ENCODE results near the gene FRK. TPM values are rescaled to one million over a fixed set of nuclear protein-coding genes. Genes with fewer than 3 reads are reported as not detected.
"Not testable (repeated sequence)": the region's sequence is repeated elsewhere in the genome, so short reads cannot be mapped to it uniquely, and the experiment has no call there.

FRK gene
- total and polyA plus RNA-seq, 7 donors = 0.10 to 4.2 (median 1.4) TPM

- TF ChIP-seq, protein P1, sequence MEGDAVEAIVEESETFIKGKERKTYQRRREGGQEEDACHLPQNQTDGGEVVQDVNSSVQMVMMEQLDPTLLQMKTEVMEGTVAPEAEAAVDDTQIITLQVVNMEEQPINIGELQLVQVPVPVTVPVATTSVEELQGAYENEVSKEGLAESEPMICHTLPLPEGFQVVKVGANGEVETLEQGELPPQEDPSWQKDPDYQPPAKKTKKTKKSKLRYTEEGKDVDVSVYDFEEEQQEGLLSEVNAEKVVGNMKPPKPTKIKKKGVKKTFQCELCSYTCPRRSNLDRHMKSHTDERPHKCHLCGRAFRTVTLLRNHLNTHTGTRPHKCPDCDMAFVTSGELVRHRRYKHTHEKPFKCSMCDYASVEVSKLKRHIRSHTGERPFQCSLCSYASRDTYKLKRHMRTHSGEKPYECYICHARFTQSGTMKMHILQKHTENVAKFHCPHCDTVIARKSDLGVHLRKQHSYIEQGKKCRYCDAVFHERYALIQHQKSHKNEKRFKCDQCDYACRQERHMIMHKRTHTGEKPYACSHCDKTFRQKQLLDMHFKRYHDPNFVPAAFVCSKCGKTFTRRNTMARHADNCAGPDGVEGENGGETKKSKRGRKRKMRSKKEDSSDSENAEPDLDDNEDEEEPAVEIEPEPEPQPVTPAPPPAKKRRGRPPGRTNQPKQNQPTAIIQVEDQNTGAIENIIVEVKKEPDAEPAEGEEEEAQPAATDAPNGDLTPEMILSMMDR (IDR thresholded peaks at IDR 0.05) = no peak
- Histone ChIP-seq H3K4me3 (no peak overlapping the region), H3K36me3 (ENCODE audit: insufficient read depth in 1 of 2, low read depth in 1 of 2) (no peaks in the 10 kb centered on the region), H3K9me3 (no peaks in the 10 kb centered on the region), H3K27ac (no peak overlapping the region), H3K27me3 (ENCODE audit: insufficient read depth in 3 of 3, low read length in 2 of 3) (no peaks in the 10 kb centered on the region), H3K4me1 (no peaks in the 10 kb centered on the region)
- ATAC-seq (no peak), DNase-seq (no peak)
- WGBS, 3 donors = 71 to 89% (median 79%) methylated on average over 8 of the region's 8 CpGs
- intact Hi-C loops (cut with DNase I) = no loop called here
These were observed 125.3 kb downstream of the FRK start for GRCh38 chr6:115935361-115935760.

- no peaks in the 10 kb centered on the region for H3K4me1 ChIP-seq
- WGBS, 3 donors = 93 to 98% (median 94%) methylated on average over 2 of the region's 2 CpGs
These were observed 125.9 kb downstream of the FRK start for GRCh38 chr6:115934829-115935228.

GRCh38 chr6:115934145-115934544 is 126.5 kb downstream of the FRK start:
- TF ChIP-seq, protein P1 (IDR thresholded peaks at IDR 0.05) = no peak
- intact Hi-C loops (cut with DNase I) = no loop called here
- Histone ChIP-seq H3K27me3 (ENCODE audit: insufficient read depth in 3 of 3, low read length in 2 of 3) (no peaks in the 10 kb centered on the region), H3K27ac (no peak overlapping the region), H3K9me3 (no peaks in the 10 kb centered on the region), H3K36me3 (ENCODE audit: insufficient read depth in 1 of 2, low read depth in 1 of 2) (no peaks in the 10 kb centered on the region), H3K4me3 (no peak overlapping the region), H3K4me1 (no peaks in the 10 kb centered on the region)
- DNase-seq (no peak), ATAC-seq (no peak)
- WGBS, 3 donors = 64 to 84% (median 76%) methylated on average over 3 of the region's 3 CpGs

More at GRCh38 chr6:115934829-115935228, 125.9 kb downstream of the FRK start:
- intact Hi-C loops (cut with DNase I) = no loop called here
- no peak overlapping the region for H3K4me3 ChIP-seq
- no peak for DNase-seq
- H3K27ac ChIP-seq = no peak overlapping the region
- no peaks in the 10 kb centered on the region for H3K9me3 ChIP-seq
- TF ChIP-seq, protein P1 (IDR thresholded peaks at IDR 0.05) = no peak
- no peaks in the 10 kb centered on the region for H3K27me3 ChIP-seq (ENCODE audit: insufficient read depth in 3 of 3, low read length in 2 of 3)
- no peak for ATAC-seq
- H3K36me3 ChIP-seq (ENCODE audit: insufficient read depth in 1 of 2, low read depth in 1 of 2) = no peaks in the 10 kb centered on the region

DNA sequence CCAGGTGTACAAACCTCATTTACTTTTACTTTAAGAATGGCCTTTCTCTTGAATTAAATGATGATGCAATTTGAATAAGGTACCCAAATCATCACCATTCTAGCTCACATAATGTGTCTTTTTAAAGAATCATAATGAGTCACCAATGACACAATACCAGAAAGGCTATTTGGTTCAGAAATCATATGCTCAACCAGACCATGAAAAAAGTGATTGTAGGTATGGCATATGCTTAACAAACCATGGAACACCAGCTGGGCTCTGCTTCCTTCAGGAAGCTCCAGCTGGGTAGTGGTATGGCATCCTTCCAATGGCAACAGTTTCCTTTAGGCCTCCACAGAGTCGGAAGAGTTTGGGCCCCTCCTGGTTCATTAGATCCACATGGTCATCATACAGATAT is 128.2 kb downstream of the FRK start:
- Histone ChIP-seq H3K9me3 (no peaks in the 10 kb centered on the region), H3K27ac (no peak overlapping the region), H3K27me3 (ENCODE audit: insufficient read depth in 3 of 3, low read length in 2 of 3) (no peaks in the 10 kb centered on the region), H3K4me1 (no peaks in the 10 kb centered on the region), H3K4me3 (no peak overlapping the region), H3K36me3 (ENCODE audit: insufficient read depth in 1 of 2, low read depth in 1 of 2) (no peaks in the 10 kb centered on the region)
- no peak for DNase-seq
- TF ChIP-seq, protein P1 (IDR thresholded peaks at IDR 0.05) = no peak
- WGBS, 3 donors = 13 to 24% (median 15%) methylated on average over 1 of the region's 1 CpG
- intact Hi-C loops (cut with DNase I) = no loop called here
- no peak for ATAC-seq

- H3K27me3 ChIP-seq (ENCODE audit: insufficient read depth in 3 of 3, low read length in 2 of 3); H3K36me3 ChIP-seq (ENCODE audit: insufficient read depth in 1 of 2, low read depth in 1 of 2); H3K27ac ChIP-seq; DNase-seq; ATAC-seq; H3K4me3 ChIP-seq; intact Hi-C loops (cut with DNase I); H3K4me1 ChIP-seq; H3K9me3 ChIP-seq: not testable (repeated sequence)
- WGBS, 3 donors = 95 to 97% (median 95%) methylated on average over 20 to 24 of the region's 24 CpGs
These were observed 132.7 kb downstream of the FRK start for GRCh38 chr6:115928000-115928399.

Measured in psoas muscle (tissue), 8 donors.